Kidney glomerular epithelial cell (primary cell): ENCODE measurements around the gene KRT5.
"Not testable (repeated sequence)": the region's sequence is repeated elsewhere in the genome, so short reads cannot be mapped to it uniquely, and the experiment has no call there.

ENCODE experiments used
- DNase-seq: peaks from one replicate; lab custom pipeline; 2025; lab: John Stamatoyannopoulos, UW

The KRT5 gene

DNA sequence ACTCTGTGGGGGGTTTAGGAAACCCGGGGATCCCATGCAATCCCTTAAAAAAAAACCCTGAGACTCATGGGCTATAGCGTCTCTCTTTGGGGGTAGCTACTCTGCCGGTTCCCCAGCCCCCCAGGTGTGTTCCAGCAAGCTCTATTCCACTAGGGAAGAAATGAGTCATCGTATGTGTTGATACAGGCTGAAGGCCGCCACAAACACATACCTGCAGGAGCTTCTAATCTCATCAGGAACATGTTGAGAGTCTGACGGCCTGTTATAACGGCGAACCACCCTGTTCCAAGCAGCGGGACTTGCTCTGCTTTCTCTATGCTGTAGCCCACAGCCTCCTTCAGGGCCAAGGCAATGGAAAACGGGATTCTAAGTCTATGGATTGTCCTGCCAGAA, 977 bp upstream of the KRT5 start:
- DNase-seq: no peak

DNA sequence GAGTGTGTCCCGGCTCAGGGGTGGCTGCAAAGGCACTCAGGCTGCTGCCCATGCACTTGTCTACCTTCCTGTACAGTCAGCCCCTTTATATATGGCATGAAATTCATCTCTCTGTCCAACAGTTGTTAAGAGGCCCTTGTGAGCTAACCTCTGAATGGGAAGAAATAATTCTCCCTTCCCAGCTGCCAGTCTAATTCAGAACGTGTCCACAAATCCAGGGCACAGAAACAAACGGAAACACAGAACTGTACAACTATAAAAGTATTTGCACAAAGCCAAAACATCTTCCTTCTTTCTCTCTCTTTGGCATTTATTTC, 849 bp downstream of the KRT5 start:
- no peak for DNase-seq

DNA sequence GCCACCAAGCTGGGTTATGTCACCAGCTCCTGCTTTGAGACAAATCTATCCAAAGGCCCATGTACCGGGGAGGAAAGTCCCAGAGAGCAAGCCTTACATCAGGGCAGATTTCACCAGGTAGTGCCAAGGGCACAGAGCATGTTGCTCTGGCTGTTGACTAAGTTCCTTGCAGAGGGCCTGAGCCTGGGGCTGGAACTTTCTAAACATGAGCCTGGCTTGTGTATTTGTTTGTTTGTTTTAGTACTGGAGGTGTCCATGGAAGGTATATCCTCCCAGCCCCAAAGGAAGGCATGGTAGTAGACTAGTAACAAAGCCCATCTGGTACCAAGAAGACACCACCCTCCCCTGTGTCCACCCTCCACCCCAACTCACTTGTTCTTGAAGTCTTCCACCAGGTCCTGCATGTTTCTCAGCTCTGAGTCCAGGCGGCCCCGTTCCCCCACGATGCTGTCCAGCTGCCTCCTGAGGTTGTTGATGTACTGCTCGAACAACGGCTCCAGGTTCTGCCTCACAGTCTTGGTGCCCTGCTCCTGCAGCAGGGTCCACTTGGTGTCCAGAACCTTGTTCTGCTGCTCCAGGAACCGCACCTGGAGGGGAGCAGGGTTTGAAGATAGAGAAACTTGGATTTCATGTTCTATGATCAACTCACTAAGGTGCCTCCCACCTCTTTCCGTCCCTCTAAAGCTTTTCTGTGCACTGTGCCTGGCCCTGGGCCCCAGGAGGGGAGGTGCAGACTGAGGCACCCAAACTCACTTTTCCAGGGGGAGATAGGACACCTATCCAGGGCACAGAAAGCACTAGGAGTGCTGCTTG, 1.4 kb downstream of the KRT5 start:
- no peak for DNase-seq

DNA sequence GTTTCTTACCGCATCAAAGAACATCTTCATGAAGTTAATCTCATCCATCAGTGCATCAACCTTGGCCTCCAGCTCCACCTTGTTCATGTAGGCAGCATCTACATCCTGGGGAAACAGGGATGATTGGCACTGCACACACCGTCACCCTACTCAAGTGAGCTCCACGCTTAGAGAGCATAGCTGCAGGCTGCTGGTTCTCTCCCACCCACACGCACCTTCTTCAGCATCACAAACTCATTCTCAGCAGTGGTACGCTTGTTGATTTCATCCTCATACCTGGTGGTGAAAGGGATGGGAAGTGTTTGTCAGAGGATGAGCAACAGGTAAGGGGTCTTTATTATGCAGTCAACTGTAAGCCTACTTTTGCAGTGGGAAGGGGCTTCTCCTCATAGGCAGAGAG, 2.3 kb downstream of the KRT5 start:
- no peak for DNase-seq

DNA sequence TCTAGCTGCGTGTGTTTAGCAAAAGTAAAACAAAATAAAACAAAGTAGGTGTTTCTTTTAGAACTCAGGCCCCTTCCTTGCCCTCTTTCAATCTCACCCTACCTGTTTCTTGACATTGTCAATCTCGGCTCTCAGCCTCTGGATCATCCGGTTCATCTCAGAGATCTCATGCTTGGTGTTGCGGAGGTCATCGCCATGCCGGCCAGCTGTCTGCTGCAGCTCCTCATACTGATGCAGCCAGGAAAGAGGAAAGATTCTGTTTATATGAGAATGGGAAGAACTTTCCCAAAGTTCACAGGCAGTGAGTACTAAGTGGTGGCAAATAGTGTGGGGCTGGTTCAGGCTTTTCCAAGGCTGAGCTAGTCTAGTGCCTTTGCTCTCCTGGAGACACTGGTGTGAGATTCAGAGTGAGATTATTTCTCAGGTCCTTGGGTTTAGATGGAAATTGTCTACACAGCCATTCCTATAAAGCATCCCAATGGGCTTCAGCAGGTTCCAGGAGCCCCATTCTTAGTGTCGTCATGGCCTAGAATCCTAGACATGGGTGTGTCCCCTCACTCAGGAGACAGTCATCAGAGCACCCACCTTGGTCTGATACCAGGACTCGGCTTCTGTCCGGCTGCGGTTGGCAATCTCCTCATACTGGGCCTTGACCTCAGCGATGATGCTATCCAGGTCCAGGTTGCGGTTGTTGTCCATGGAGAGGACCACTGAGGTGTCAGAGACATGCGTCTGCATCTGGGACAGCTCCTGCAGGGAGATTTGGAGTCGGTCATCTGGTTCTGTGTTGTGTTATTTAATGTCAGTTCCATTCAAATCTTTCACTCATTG, 3.0 kb downstream of the KRT5 start:
- DNase-seq: no peak

DNA sequence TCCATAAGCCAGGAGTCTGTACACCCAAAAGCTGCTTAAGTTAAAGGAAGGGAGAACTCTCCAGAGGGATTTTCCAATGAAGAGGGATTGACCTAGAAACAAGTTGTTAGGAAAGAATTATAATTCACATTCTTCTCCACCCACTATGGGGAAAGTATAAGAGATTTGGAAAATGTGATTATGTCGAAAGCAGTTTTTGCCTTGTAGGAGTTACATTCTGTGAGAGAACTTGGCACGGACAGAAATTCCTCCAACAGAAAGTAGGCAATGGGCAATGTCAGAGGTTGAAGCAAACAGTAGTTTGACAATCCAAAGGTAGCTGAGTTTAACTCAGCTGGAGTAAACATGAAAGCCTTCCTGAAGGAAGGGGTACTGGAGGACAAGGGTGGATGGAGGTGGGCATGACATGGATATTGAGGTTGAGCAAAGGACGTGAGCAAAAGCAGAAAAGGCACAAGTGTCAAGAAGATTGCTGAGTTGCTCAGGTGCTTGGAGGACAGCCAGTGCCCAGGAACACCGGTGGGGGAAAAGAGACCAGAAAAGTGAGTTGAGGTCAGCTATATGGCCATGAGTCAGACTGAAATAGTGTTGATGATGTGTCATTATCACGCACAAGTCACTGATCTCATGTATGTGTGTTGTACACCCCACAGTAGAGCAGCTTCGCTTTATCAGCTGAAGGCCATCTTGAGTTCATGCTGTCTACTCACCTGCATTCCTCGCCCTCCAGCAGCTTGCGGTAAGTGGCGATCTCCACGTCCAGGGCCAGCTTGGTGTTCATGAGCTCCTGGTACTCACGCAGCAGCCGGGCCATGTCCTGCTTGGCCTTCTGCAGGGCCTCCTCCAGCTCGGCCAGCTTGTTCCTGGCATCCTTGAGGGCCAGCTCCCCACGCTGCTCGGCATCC, 4.0 kb downstream of the KRT5 start:
- DNase-seq: no peak

DNA sequence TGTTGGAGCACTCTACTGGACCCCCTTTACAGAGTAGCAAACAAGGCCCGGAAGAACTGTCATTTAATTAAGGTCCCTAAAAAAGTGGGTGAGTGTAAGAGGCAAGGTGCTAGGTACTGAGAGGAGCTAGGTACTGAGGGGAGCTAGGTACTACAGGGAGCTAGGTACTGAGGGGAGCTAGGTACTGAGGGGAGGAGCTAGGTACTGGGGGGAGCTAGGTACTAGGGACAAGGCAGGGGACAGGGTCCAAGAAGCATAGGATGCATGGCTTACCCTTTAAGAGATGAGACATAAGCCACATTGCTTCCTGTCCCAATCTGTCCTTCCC, 4.9 kb downstream of the KRT5 start:
- no peak for DNase-seq

DNA sequence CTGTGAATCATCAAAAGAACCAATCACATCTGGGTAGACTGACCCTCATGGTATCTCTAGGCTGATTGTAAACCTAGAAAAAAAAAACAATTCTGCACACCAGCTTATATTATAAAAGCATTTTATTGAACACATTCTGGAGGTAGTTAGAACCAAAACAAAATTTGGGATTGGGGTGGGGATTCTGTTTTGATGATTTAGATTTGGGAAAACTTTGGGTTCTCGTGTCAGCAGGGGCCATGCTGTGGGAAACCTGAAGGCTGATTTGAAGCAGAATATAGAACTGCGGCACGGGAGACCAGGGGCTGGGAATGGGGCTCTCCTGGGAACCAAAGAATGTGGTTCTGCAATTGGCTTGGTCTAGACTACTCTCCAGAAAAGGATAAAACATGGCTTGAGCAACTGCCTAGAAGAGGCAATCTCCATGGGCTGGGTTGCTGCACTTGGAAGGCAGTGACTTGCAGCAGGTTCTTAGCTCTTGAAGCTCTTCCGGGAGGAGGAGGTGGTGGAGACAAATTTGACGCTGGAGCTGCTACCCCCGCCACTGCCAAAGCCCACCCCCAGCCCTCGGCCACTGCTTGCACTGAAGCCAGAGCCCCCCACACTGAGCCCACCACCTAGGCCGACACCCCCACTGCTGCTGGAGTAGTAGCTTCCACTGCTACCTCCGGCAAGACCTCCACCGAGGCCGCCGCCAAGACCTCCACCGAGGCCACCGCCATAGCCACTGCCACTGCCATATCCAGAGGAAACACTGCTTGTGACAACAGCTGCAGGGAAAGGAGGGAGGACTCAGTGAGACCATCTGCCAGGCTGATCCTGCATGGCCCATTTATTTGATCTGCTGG, 5.5 kb downstream of the KRT5 start:
- DNase-seq: no peak

DNA sequence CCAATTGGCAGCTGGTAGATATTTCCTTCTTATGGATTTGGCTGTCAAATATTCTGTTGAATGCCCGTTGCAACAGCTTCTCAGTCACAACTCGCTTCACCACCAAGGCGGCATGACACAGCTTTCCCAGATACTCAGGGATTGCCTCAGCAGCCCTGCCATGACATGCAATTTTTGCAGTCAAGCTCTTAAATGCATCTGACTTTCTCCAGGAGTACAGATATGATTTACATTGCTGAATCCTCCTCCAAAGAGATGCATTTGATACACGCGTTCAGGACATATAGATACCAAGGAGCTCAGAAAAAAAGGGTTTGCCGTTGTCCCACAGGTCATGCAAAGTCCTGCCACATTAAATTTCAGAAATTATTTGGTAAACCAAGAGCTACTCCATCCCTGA, 6.5 kb downstream of the KRT5 start:
- no peak for DNase-seq

DNA sequence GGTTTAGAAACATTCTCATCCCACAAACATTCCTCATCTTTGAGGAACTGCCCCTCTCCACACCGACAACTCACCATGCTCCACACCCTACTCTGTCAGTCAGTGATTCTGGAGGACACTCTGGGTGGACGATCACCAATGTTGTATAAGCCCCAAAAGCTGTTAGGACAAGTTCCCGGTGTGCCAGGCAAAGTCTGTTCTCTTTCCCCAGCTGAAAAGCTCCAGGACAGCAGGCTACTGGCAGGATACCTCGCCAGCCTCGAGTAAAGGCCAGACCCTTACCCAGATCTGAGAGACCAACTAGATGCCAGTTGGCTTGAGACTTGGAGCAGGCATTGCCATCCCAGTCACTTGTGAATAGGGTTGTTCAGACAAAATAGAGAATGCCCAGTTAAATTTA, 12.0 kb downstream of the KRT5 start:
- DNase-seq: no peak

DNA sequence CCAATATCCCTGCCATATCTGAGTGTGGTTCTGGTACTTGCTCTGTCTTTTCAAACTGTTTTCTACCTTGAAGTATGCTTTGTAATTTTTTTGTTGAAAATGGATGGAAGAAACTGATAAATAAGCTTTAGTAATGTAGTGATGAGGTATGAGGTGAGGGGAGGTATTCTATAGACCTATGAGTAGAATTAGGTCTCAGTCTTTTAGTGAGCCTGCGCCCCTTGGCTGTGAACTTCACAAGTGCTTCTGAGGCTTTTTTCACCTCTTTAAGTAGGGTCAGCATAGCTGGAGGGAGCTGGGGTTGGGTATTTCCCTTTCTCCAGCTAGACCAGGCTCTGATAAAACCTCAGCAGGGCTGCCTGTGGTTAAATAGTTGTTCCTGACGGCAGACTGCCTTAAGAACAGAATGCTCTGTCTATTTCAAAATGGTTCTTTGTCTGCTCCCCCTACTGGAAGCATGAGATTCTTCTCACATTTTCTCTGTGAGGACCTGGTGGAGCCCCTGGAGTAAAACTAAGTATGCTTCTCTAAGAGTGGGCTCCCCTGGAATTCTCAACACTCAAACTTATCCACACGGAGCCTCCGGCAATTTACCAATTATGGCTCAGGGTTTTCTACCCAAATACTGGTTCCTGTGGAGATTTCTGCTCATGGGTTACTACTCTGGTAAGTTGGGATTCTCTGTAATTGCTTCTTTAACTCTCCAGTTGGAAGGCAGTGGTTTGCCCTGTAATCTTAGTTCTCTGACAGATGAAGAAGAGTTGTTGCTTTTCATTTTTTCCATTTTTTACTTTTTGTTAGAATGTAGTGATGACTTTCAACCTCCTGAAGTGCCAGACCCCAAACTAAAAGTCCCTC, 13.1 kb downstream of the KRT5 start:
- peak; percentile 59 for DNase-seq

DNA sequence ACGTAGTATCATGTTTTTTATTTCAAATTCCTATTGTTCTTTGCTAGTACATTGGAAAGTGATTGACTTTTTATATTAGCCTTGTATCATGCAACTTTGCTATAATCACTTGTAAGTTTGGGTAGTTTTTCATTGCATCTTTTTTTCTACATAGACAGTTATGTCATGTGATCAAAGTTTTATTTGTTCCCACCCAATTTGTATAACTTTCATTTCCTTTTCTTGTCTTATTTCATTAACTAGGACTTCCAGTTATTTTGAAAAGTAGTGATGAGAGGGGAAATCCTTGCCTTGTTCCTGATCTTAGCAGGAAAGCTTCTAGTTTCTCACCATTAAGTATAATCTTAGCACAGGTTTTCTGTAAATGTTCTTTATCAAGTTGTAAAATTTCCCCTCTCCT, 17.3 kb downstream of the KRT5 start:
- no peak for DNase-seq

DNA sequence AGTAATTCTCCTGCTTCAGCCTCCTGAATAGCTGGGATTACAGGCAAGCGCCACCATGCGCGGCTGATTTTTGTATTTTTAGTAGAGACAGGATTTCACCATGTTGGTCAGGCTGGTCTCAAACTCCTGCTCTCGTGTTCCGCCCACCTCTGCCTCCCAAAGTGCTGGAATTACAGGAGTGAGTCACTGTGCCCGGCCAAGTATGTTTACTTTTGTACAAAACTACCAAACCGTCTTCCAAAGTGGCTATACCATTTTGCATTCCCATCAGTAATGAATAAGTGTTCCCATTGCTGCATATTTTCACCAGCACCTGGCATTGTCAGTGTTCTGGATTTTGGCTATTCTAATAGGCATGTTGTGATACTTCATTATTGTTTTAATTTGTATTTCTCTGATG, 18.7 kb downstream of the KRT5 start:
- DNase-seq: no peak

DNA sequence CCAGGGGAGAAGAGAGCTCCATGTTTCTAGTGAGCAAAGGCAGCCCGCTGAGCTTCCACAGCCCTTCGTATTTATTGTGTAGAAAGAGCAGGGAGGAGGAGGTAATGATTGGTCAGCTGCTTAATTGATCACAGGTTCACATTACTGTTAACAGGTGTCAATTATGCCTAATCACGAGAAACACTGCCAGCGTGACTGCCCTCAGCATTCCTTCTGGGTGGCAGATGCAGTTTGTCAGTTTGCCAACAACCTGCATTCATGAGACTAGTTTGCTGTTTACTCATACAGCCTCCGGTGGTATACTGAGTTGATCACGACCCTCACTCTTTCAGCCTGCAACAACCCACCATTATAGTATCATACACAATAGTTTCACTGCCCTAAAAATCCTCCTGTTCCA, 19.6 kb downstream of the KRT5 start:
- not testable (repeated sequence) for DNase-seq

DNA sequence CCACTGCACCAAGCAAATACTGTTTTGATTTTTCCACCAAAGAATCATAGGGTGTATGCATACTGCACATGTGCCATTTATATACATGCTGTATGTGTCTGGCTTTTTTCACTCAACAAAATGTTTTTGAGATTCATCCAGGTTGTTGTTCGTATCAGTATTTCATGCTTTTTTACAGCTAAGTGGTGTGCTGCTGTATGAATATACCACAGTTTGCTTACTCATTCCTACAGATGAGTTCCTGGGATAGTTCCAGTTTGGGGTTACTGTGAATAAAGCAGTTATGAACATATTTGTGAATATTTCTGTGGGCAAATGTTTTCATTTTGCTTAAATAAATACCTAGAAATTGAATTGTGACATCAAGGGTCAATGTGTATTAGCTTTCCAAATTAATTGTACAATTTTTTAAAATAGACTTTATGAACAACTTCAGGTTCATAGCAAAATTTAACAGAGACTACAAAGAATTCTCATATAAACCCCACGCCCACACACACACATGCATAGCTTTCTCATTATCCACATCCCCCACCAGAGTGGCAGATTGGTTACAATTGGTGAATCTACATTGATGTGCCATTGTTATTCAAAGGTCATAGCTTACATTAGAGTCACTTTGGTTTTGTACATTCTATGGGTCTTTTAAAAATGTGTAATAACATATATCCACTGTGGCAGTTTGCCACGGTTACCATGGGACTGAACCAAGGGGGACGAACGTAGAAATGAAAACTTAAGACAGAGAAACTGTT, 20.2 kb downstream of the KRT5 start:
- DNase-seq: no peak

DNA sequence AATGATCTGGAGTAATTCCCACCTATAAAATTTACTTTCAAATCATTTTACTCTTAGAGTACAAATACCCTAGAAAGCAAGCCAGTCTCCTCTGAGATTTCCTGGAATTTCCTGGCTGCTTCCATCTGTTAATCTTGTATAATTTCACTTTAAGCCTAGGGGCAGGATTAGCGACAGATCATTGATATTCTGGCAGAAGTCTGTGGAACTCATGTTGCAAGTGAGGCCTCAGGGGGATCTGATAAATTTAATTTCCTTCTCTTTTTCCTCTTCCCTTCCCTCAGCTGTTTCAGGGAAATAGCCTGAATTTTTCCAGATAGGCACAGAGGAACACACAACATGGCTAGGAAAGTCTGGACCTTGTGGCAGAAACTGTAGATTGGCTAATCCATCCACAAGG, 21.2 kb downstream of the KRT5 start:
- DNase-seq: no peak

DNA sequence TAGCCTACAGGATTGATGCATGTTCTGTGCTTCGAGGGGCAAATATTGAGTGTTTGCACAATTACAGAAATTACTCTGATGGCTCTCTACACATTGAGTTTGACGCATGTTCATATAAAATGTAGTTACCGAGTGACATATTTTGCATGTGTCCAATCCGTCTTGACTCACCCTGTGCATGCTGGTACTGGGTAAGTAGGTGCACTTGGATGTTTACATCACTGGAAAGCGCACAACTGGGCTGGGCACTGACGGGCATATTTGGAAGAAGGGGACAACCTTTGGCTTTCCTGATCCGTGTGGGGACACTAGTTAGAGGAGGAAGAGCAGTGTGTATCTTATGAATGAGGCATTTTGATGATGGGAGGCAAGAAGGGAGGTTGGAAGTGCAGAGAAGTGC, 22.2 kb downstream of the KRT5 start:
- DNase-seq: no peak

DNA sequence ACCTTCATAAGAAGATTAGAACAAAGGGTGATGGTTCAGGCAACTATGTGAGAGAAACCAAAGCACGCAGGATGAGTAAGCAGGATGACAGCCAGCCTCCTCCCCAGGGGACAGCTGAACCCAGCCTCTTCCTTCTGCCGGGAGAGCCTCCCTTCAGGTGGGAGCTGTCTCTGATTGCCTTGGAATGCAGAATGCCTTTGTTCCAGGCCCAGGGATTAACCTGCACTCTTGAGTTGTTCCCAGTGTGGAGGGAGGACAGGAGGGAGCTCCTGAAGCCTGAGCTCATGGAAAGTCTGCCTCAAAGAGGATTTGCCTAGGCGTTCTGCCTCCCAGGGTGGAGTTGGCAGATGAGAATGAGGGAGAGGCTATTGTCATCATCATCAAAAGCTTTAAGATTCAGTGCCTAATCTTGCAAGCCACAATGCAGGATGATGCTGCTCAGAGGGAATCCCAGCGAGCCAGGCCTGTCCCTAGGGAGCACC, 23.6 kb downstream of the KRT5 start:
- peak; percentile 87 for DNase-seq

DNA sequence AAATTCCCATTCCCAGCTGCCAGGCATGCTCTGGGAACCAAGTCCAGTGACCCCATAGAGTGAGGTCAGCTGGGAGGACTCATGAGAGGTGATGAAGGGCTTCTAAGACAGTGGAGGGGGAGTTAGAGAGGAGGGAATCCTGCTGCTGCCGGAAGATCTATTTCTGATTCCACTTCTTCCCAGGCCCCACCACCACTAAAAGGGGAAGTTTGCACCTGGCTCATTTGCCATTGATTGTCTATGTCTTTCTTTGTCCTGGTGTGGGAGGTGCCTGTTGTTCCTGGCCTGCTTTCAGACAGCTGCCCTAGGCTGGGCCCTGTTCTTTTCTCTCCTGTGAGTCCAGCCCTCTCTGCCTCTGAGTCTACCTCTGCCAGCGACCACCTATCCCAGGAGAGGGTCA, 24.1 kb downstream of the KRT5 start:
- peak; percentile 24 for DNase-seq

DNA sequence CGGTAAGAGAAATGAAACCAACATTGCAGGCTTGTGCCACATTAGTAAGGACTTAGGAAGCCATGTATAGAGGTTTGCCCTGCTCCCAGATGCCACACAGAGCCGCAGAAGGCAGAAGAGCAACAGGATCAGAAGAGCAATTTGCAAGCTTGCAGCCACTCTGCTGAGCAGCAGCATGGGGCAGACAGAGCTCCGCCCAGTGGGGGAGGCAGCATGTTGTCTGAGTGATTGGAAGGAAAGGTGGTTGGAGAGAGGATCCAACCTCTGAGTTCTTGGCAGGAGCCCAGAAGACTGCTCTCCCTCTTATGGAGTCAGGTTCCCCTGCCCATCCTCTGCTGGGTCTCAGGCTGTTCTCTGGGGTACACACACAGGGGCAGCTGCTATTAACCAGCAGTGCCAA, 24.8 kb downstream of the KRT5 start:
- DNase-seq: peak; percentile 54
